HCEC 1CT (cell line): ENCODE results near the gene ZFP69.

Experiments used
- DNase-seq: peaks from one replicate; pipeline ENCODE4 v3.0.0-alpha.2; 2017

ZFP69 gene

GRCh38 chr1:40508375-40509341 lies 31.6 kb downstream of the ZFP69 start, which contains the start of gene EXO5:
EXO5 (plus strand) TSS chr1:40508767; CDS start chr1:40514545, 5,778 bp downstream.
- peak; percentile 66 for DNase-seq

- DNase-seq: no peak
Measured at GRCh38 chr1:40519517-40519916, 42.4 kb downstream of the ZFP69 start.

GRCh38 chr1:40530735-40531380 lies 53.8 kb downstream of the ZFP69 start:
- peak; percentile 18 for DNase-seq

- DNase-seq: peak; percentile 96
Measured at GRCh38 chr1:40531381-40532061, 54.4 kb downstream of the ZFP69 start, which contains the start of gene ZNF684. ZNF684 (plus strand) TSS chr1:40531637; CDS start chr1:40533167, 1,530 bp downstream.

- DNase-seq: peak; percentile 21
Measured at GRCh38 chr1:40532062-40532389, 54.9 kb downstream of the ZFP69 start.

DNA sequence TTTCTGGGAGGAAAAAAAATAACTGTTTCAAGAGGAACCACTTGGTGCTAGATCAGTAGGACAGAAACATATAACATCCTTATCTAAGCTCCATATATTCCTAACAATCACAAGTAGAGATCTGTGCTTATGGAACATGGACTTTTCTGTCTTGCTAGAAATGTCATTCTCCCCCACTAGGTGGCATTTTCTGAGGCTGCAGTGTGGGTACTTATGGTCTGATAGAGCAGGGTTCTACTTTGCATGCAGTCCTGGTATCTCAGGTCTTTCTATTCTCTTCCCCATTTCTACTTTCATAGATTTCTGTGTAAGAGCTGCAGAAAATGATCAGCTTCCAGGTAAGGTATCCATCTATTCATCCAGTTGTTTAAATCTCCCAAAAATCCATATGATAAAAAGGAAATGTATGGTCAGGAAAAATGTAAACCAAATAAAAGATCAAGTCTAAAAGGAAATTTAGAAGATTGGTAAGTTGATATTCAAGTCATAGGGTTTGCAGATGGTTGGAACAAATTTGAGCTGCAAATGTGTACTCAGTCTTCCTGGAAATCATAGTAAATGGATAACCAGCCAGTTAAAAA lies 55.8 kb downstream of the ZFP69 start:
- peak; percentile 43 for DNase-seq

DNA sequence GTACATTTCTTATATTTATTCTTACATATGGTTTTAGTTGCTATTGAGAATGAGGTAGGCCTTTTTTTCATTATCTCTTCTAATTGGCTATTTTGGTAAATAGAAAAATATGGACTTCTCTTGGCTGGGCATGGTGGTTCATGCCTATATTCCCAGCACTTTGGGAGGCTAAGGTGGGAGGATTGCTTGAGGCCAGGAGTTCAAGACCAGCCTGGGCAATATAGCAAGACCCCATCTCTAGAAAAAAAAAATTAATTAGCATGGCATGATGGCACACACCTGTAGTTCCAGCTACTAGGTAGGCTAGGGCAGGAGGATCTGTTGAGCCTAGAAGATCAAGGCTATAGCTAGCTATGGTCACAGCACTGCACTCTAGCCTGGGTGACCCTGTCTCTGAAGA lies 57.5 kb downstream of the ZFP69 start:
- DNase-seq: no peak

DNA sequence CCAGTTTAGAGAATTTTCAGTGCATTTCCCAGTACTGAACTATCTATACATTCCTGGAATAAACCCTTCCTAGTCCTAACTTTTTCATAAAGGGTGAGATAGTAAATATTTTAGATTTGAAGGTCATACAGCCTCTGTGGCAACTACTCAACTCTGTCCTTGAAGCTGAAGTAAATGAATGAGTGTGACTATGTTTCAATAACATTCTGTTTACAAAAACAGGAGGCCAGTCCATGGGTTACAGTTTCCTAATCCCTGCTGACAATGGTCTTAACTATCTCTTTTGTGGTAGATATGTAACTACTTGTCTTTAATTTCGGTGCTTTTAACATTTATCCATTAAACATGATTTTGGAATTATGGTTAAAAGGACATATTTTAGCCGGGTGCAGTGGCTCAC lies 58.6 kb downstream of the ZFP69 start:
- no peak for DNase-seq

DNA sequence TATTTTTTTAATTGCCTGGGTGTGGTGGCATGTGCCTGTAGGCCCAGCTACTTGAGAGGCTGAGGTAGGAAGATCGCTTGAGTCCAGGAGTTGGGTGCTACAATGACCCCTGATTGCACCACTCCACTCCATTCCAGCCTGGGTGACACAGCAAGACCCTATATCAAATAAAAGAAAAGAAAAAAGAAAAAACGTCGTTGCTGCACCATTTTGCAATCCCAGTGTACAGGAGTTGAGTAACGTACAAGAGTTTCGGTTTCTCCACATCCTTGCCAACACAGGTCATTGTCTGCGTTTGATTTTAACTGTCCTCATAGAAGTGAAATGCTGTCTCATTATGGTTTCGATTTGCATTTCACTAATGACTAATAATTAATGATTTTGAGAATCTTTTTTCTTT lies 62.2 kb downstream of the ZFP69 start:
- no peak for DNase-seq
